Prostate gland (tissue), 2 donors: ENCODE measurements around the gene FSIP1. TPM values are rescaled to one million over a fixed set of nuclear protein-coding genes. Genes with fewer than 3 reads are reported as not detected.
A peak's percentile ranks its signal among the peaks of the same experiment; 100 is the strongest.

Source experiments
- DNase-seq: peaks from one replicate; pipeline ENCODE4 v3.0.0-alpha.2; 2019; ENCODE audit warnings: low spot score
- H3K27ac ChIP-seq, 2 donors: fragments of 200-600 bp; sonication (generic); 2 replicates each; pipeline ENCODE4 v1.5.1; 2017 to 2019
- H3K27me3 ChIP-seq: fragments of 200-600 bp; sonication (generic); replicated peaks from 2 replicates; pipeline ENCODE4 v1.5.1; 2019; ENCODE audit not compliant: insufficient read depth
- H3K36me3 ChIP-seq, 2 donors: fragments of 200-600 bp; sonication (generic); 1 replicate in 1 of 2; 2 replicates in 1 of 2; pipeline versions ENCODE4 v1.5.1 to v1.8.1; 2017 to 2019
- H3K4me1 ChIP-seq: fragments of 200-600 bp; sonication (generic); replicated peaks from 2 replicates; pipeline ENCODE4 v1.5.1; 2019
- H3K4me3 ChIP-seq, 2 donors: fragments of 200-600 bp; sonication (generic); 2 replicates each; pipeline ENCODE4 v1.5.1; 2017 to 2019
- H3K9me3 ChIP-seq: fragments of 200-600 bp; sonication (generic); 2 replicates; pipeline ENCODE4 v1.5.1; 2017
- CTCF ChIP-seq, 4 experiments: fragments of 200-600 bp in 2 of 4; fragments of 450-650 bp in 2 of 4; sonication (generic) in 2 of 4; IDR thresholded peaks; 1 replicate in 3 of 4; 2 replicates in 1 of 4; pipeline ENCODE4 v1.5.1; 2016 to 2019; ENCODE audit warnings: antibody characterized with exemption in 4 of 4, mild to moderate bottlenecking in 2 of 4, moderate library complexity in 2 of 4
- POLR2A ChIP-seq: fragments of 450-650 bp; IDR thresholded peaks from one replicate; pipeline ENCODE4 v1.6.1; 2016; ENCODE audit warnings: antibody characterized with exemption, mild to moderate bottlenecking
- POLR2AphosphoS5 ChIP-seq: sonication (generic); formaldehyde crosslinking; IDR thresholded peaks from one replicate; pipeline ENCODE4 v1.6.1; 2017; ENCODE audit warnings: antibody characterized with exemption
- WGBS: methylation state at CpG from one replicate; pipeline ENCODE4 v1.1.5; 2018; 5-methylcytosine and 5-hydroxymethylcytosine counted together
- intact Hi-C: fragments of 100-400 bp; cut with DNase I; formaldehyde crosslinking; loops from one replicate; pipeline ENCODE4 v1.14.2; 2022
- total RNA-seq, 2 donors: library from RNA; depleted of rRNA; stranded (reverse); fragments of >200 nt; gene quantifications; one replicate each; pipeline ENCODE4 v1.1.0, GENCODE V29; 2016

Gene FSIP1
- total RNA-seq, 2 donors from 2014 or later, result 1.6 to 2.3 TPM

GRCh38 chr15:39645976-39646257 lies 136.7 kb downstream of the FSIP1 start:
- H3K9me3 ChIP-seq, result no peaks in the 10 kb centered on the region
- no peak overlapping the region for H3K4me3 ChIP-seq
- no peaks in the 10 kb centered on the region for H3K27me3 ChIP-seq
- H3K27ac ChIP-seq, result no peak overlapping the region
- H3K4me1 ChIP-seq, result no peaks in the 10 kb centered on the region
- H3K36me3 ChIP-seq, result no peaks in the 10 kb centered on the region
- DNase-seq, result no peak
- TF ChIP-seq POLR2AphosphoS5 (no peak), CTCF (IDR thresholded peaks at IDR 0.05) (no peak), POLR2A (no peak)
- 91% methylated on average over 2 of the region's 2 CpGs for WGBS
- intact Hi-C loops, result no loop called here

DNA sequence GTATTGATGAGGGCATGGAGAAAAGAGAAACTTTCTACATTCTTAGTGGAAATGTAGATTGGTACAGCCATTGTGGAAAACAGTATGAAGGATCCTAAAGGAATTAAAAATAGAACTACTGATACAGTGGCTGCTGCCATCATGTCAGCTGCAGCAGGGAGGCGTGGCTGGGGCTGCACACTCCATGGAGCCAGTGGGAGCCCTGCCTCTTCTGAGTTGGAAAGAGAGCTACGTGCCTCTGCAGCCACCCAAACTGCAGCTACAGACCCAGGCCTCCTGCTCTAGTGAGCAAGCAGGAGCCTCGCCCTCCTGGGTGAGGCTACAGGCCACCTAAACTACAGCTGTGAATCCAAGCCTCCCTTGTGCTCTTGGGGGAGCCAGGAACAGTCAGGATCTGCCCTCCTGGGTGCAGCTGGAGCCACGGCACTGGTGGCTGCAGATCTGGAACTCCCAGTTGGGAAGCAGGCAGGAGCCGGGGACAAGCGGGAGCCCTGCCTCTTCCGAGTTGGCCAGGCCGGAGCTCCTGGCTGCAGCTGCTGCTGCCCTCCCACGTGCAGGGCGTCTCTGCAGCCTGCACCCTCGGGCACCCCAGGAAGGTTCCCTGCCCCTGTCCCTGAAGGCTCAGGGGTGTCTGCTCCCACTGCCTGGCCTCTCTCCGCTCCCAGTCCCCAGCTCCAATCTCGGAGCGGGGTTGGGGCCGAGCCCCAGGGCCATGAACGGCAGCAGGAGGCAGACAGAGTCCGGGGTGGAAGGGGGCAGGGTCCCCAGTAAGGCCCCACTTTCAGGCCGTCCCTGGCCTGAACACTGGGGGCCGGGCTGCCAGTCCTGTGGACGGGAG lies 137.3 kb downstream of the FSIP1 start:
- intact Hi-C loops, result no loop called here

DNA sequence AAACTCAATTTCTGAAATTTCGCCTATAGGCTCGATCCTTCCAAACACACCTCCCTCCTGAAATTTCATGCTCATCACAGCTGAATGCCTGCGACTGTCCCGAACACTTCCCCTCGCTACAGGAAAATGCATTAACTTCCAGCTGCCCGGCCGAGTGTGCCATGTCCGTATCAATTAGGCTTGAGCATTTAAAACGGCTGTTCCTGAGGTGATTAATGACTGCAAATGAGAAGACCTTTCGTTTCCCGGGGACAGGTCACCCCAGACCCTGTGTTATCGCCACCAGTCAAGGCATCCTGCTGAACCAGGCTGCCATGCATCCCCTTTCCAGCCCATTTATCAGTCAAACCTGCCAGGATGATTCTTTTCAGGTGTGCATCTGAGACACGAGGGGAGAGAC lies 138.5 kb downstream of the FSIP1 start:
- Histone ChIP-seq H3K4me3 (no peak overlapping the region), H3K36me3 (no peaks in the 10 kb centered on the region), H3K9me3 (no peaks in the 10 kb centered on the region), H3K4me1 (no peaks in the 10 kb centered on the region), H3K27me3 (no peaks in the 10 kb centered on the region), H3K27ac (no peak overlapping the region)
- DNase-seq, result no peak
- TF ChIP-seq CTCF (IDR thresholded peaks at IDR 0.05), result no peak
- no peak for TF ChIP-seq POLR2A
- TF ChIP-seq POLR2AphosphoS5, result no peak
- intact Hi-C loops, result no loop called here
- WGBS, result 81% methylated on average over 13 of the region's 13 CpGs

More for the DNA sequence above, 137.3 kb downstream of the FSIP1 start:
- Histone ChIP-seq H3K27ac (no peak overlapping the region), H3K4me3 (no peak overlapping the region), H3K27me3 (no peaks in the 10 kb centered on the region), H3K4me1 (no peaks in the 10 kb centered on the region), H3K9me3 (no peaks in the 10 kb centered on the region), H3K36me3 (no peaks in the 10 kb centered on the region)
- 97% methylated on average over 11 of the region's 20 CpGs for WGBS
- no peak for TF ChIP-seq POLR2A
- no peak for TF ChIP-seq POLR2AphosphoS5
- no peak for TF ChIP-seq CTCF (IDR thresholded peaks at IDR 0.05)
- DNase-seq, result no peak

DNA sequence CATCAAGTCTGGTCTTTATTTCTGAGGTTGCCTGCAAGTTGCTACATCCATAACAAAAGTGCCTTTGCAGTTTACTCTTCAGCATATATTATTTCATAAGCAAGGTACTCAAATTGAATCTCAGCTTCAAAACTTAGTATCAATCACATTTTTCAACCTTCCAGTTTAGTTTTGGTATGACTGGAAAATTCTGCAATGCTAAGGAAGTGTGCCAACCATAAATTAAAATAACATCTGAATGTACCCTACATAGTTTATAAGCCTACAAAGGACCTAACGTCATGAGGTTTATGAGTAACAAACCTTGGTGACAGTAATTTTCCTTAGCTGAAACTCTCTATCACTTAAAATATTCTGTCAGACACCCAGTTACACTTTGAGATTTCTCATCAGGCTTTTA lies 138.9 kb downstream of the FSIP1 start:
- Histone ChIP-seq H3K4me1 (no peaks in the 10 kb centered on the region), H3K4me3 (no peak overlapping the region), H3K27ac (no peak overlapping the region), H3K36me3 (no peaks in the 10 kb centered on the region), H3K27me3 (no peaks in the 10 kb centered on the region), H3K9me3 (no peaks in the 10 kb centered on the region)
- intact Hi-C loops, result no loop called here
- peak; percentile 22 for TF ChIP-seq POLR2AphosphoS5
- no peak for TF ChIP-seq POLR2A
- TF ChIP-seq CTCF (IDR thresholded peaks at IDR 0.05), result no peak
- no peak for DNase-seq
- 46% methylated on average over 1 of the region's 1 CpG for WGBS

GRCh38 chr15:39642011-39642640 lies 140.5 kb downstream of the FSIP1 start:
- H3K36me3 ChIP-seq, result no peaks in the 10 kb centered on the region
- H3K27ac ChIP-seq, result no peak overlapping the region
- no peaks in the 10 kb centered on the region for H3K9me3 ChIP-seq
- WGBS, result 37% methylated on average over 5 of the region's 5 CpGs
- no peak overlapping the region for H3K4me3 ChIP-seq
- no peak for DNase-seq
- no peaks in the 10 kb centered on the region for H3K4me1 ChIP-seq
- no peak for TF ChIP-seq POLR2A
- TF ChIP-seq CTCF (IDR thresholded peaks at IDR 0.05), result no peak
- TF ChIP-seq POLR2AphosphoS5, result no peak
- intact Hi-C loops, result no loop called here
- H3K27me3 ChIP-seq, result no peaks in the 10 kb centered on the region
